HCT116 (cell line): ENCODE data around the gene OR2K2. TPM values are rescaled to one million over a fixed set of nuclear protein-coding genes. Genes with fewer than 3 reads are reported as not detected.

Source experiments
- ATAC-seq: fragments of 200-7000 bp; cut with Tn5 transposase; 2 replicates; pipeline ENCODE4 v1.9.1; 2020; ENCODE audit warnings: mild to moderate bottlenecking, moderate library complexity
- BruUV-seq: library from RNA; stranded (reverse); fragments of 400-500 nt; replicated peaks from 2 replicates; lab custom pipeline; 2021; lab: Mats Ljungman, UMichigan
- CTCF ChIA-PET: fragments of 300-600 bp; sonication (Branson Sonifier 250); formaldehyde crosslinking; loops from one replicate; lab custom pipeline; 2021; ENCODE audit warnings: antibody characterized with exemption; lab: Charles Lee
- POLR2A ChIA-PET: fragments of 300-600, 350-600 bp; sonication (Branson Sonifier 250); formaldehyde crosslinking; loops from one replicate; lab custom pipeline; 2021; ENCODE audit warnings: antibody characterized with exemption; lab: Charles Lee
- RAD21 ChIA-PET, 2 experiments: fragments of 300-600 bp; sonication (Branson Sonifier 250); formaldehyde crosslinking; loops; one replicate each; lab custom pipeline; 2023; ENCODE audit warnings: low total read pairs in 2 of 2; ENCODE audit not compliant: uncharacterized antibody in 2 of 2, unreplicated experiment in 2 of 2, low non-redundant PET in 1 of 2; lab: Charles Lee
- DNase-seq: peaks from one replicate; pipeline ENCODE4 v3.0.0-alpha.2; 2010; ENCODE audit warnings: low read depth, low spot score
- H2AFZ ChIP-seq: fragments of 200-600 bp; shearing (Covaris generic), sonication (generic); 2 replicates; pipeline ENCODE4 v1.6.1; 2017; ENCODE audit warnings: low read depth, mixed run types, mixed read lengths, antibody characterized with exemption, low read length; ENCODE audit not compliant: poor library complexity, severe bottlenecking
- H3K27ac ChIP-seq: 2 replicates; pipeline ENCODE4 v1.5.1; 2012; ENCODE audit warnings: low read depth, low read length
- H3K27me3 ChIP-seq: fragments of 200-600 bp; sonication (generic); 2 replicates; pipeline ENCODE4 v1.6.1; 2016; ENCODE audit warnings: mixed run types, low read length, mixed read lengths; ENCODE audit not compliant: insufficient read depth
- H3K36me3 ChIP-seq, 2 experiments: fragments of 200-500 bp in 1 of 2; fragments of 200-600 bp in 1 of 2; sonication (Bioruptor generic) in 1 of 2; sonication (generic) in 1 of 2; 2 replicates each; pipeline versions ENCODE4 v1.5.1 to v1.6.1; 2014 to 2016; ENCODE audit warnings: low read length in 2 of 2, inconsistent platforms in 1 of 2, mixed read lengths in 1 of 2, mixed run types in 1 of 2; ENCODE audit not compliant: insufficient read depth in 2 of 2, control insufficient read depth in 1 of 2
- H3K4me1 ChIP-seq, 2 experiments: fragments of 200-600 bp in 1 of 2; sonication (generic) in 1 of 2; 2 replicates each; pipeline versions ENCODE4 v1.5.1 to v1.6.1; 2012 to 2017; ENCODE audit warnings: low read length in 2 of 2, inconsistent platforms in 1 of 2, mild to moderate bottlenecking in 1 of 2, mixed read lengths in 1 of 2, mixed run types in 1 of 2, moderate library complexity in 1 of 2; ENCODE audit not compliant: insufficient read depth in 2 of 2, control insufficient read depth in 1 of 2
- H3K4me2 ChIP-seq: fragments of 200-600 bp; sonication (generic); 2 replicates; pipeline ENCODE4 v1.6.1; 2017; ENCODE audit warnings: mixed run types, low read length, mixed read lengths
- H3K4me3 ChIP-seq, 2 experiments: fragments of 200-600 bp in 1 of 2; sonication (generic) in 1 of 2; replicated peaks in 1 of 2; 2 replicates each; pipeline ENCODE4 v1.5.1; 2011 to 2016; ENCODE audit warnings: low read length in 2 of 2, control low read depth in 1 of 2, low read depth in 1 of 2, mild to moderate bottlenecking in 1 of 2, mixed read lengths in 1 of 2, mixed run types in 1 of 2
- H3K79me2 ChIP-seq: fragments of 200-600 bp; sonication (generic); 2 replicates; pipeline ENCODE4 v1.6.1; 2017; ENCODE audit warnings: mild to moderate bottlenecking, mixed run types, low read length, moderate library complexity, mixed read lengths; ENCODE audit not compliant: insufficient read depth
- H3K9ac ChIP-seq: fragments of 200-600 bp; sonication (generic); 2 replicates; pipeline ENCODE4 v1.6.1; 2016; ENCODE audit warnings: low read length, mixed read lengths
- H3K9me2 ChIP-seq: fragments of 200-600 bp; sonication (generic), shearing (Covaris generic); 2 replicates; pipeline ENCODE4 v1.6.1; 2017; ENCODE audit warnings: mixed run types, mild to moderate bottlenecking, moderate library complexity; ENCODE audit not compliant: insufficient read depth
- H3K9me3 ChIP-seq, 2 experiments: fragments of 200-500 bp in 1 of 2; fragments of 200-600 bp in 1 of 2; sonication (Bioruptor generic) in 1 of 2; sonication (generic) in 1 of 2; 2 replicates each; pipeline ENCODE4 v1.6.1; 2014 to 2017; ENCODE audit warnings: low read length in 2 of 2, mixed read lengths in 2 of 2, inconsistent platforms in 1 of 2, low read depth in 1 of 2, mild to moderate bottlenecking in 1 of 2, mixed run types in 1 of 2, moderate library complexity in 1 of 2; ENCODE audit not compliant: control insufficient read depth in 1 of 2, insufficient read depth in 1 of 2
- H4K20me1 ChIP-seq: fragments of 200-600 bp; sonication (generic), shearing (Covaris generic); 2 replicates; pipeline ENCODE4 v1.6.1; 2017; ENCODE audit warnings: mixed run types, mild to moderate bottlenecking, moderate library complexity; ENCODE audit not compliant: insufficient read depth
- CEBPB ChIP-seq: IDR thresholded peaks from 2 replicates; pipeline ENCODE4 v1.6.1; 2012; ENCODE audit warnings: low read depth
- FOSL1 ChIP-seq: IDR thresholded peaks from 2 replicates; pipeline ENCODE4 v1.6.1; 2012; ENCODE audit warnings: low read depth
- RAD21 ChIP-seq: IDR thresholded peaks from 2 replicates; pipeline ENCODE4 v1.6.1; 2012; ENCODE audit warnings: low read depth, mild to moderate bottlenecking
- SP1 ChIP-seq: IDR thresholded peaks from 2 replicates; pipeline ENCODE4 v1.6.1; 2012; ENCODE audit warnings: low read depth
- SRF ChIP-seq: IDR thresholded peaks from 2 replicates; pipeline ENCODE4 v1.6.1; 2012; ENCODE audit warnings: low read depth
- TCF7L2 ChIP-seq: IDR thresholded peaks from 2 replicates; pipeline ENCODE4 v1.7.0; 2011; ENCODE audit warnings: borderline replicate concordance, inconsistent platforms; ENCODE audit not compliant: insufficient read depth, insufficient read length; ENCODE audit errors: extremely low read depth
- ZBTB33 ChIP-seq: IDR thresholded peaks from 2 replicates; pipeline ENCODE4 v1.6.1; 2011; ENCODE audit warnings: mild to moderate bottlenecking, low read length, moderate library complexity; ENCODE audit not compliant: insufficient replicate concordance; ENCODE audit errors: extremely low read depth
- ZFX ChIP-seq: fragments of 450-650 bp; IDR thresholded peaks from 2 replicates; pipeline ENCODE4 v1.6.1; 2017
- intact Hi-C: fragments of 100-400 bp; cut with micrococcal nuclease; formaldehyde crosslinking; loops from 2 replicates; pipeline ENCODE4 v1.10.0; 2022
- total RNA-seq: library from RNA; stranded (reverse); gene quantifications from one replicate; pipeline ENCODE4 v1.2.1, GENCODE V29; 2021; ENCODE audit not compliant: unreplicated experiment

Gene OR2K2
- total RNA-seq, 1 experiment from 2014 or later, result not detected

- no peak overlapping the region for H3K9ac ChIP-seq
- no peak overlapping the region for H3K4me2 ChIP-seq
- H3K27ac ChIP-seq, result no peak overlapping the region
- no peak overlapping the region for H2AFZ ChIP-seq
- H3K9me3 ChIP-seq, result no peaks in the 10 kb centered on the region
- H3K27me3 ChIP-seq, result no peaks in the 10 kb centered on the region
- no peaks in the 10 kb centered on the region for H3K4me1 ChIP-seq
- H3K9me2 ChIP-seq, result no peaks in the 10 kb centered on the region
- H3K4me3 ChIP-seq, result no peak overlapping the region
- DNase-seq (no peak), ATAC-seq (no peak)
- CTCF ChIA-PET, result no interaction called here
- H3K79me2 ChIP-seq, result no peaks in the 10 kb centered on the region
- RAD21 ChIA-PET, result no interaction called here
- intact Hi-C loops, result no loop called here
- H4K20me1 ChIP-seq, result no peaks in the 10 kb centered on the region
- peaks cover 5 to 43% of the 10 kb centered on the region in 2 experiments for H3K36me3 ChIP-seq
- TF ChIP-seq SRF (no peak), RAD21 (no peak), CEBPB (no peak), TCF7L2 (no peak), FOSL1 (no peak), ZFX (no peak), SP1 (no peak), ZBTB33 (no peak)
- POLR2A ChIA-PET, result no interaction called here
- BruUV-seq, result no TSS peak
Measured at GRCh38 chr9:111375817-111376564, 46.0 kb upstream of the OR2K2 start.
